Uterus (tissue), 2 donors: Measurements from ENCODE around the gene RPAP3.

Experiments used
- CTCF ChIP-seq, 4 experiments: fragments of 200-600 bp in 2 of 4; fragments of 450-650 bp in 2 of 4; sonication (generic) in 2 of 4; IDR thresholded peaks; one replicate each; pipeline ENCODE4 v1.5.1; 2016 to 2019; ENCODE audit warnings: antibody characterized with exemption in 4 of 4, mild to moderate bottlenecking in 2 of 4, moderate library complexity in 1 of 4
- POLR2A ChIP-seq, 2 donors: fragments of 450-650 bp; IDR thresholded peaks; one replicate each; pipeline ENCODE4 v1.6.1; 2016; ENCODE audit warnings: antibody characterized with exemption in 2 of 2, mild to moderate bottlenecking in 1 of 2, moderate library complexity in 1 of 2

DNA sequence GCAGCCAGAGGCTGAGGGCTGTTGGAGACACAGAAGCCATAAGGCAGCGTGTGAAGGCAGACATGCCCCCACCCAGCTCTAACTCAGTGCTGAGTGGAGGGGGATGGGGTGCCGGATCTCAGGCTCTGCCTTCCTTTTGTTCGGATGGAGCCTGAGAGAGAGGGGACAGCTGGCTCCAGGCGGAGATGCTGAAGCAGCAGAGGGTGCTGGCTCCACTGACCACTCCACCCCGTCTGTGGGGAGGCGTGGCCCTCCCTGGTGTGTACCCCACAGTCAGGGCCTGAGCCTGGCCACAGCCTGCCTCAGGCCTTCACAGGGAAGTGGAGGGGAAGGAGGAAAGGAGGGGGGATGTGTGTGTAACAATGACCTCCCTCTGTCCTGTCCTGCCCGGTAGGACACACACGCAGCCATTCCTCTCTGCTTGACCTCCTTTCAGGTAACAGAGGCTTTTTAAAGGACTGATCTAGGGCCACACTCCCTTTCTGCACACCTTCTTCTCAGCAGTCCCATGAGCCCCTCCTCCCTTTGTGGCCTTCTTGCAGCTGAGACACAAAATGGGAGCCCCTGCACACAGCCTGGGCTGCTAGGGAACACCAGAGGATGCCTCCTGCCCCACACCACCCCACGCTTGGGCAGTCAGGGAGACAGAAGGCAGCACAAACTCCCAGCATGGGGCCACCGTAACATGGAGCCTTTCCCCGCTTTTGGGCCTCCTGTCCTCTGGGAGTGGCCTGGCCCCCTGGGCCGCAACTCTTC is 29.1 kb upstream of the RPAP3 start:
- TF ChIP-seq CTCF (IDR thresholded peaks at IDR 0.05) (no peak), POLR2A (IDR thresholded peaks at IDR 0.05) (no peak)
